ENCODE data around the gene DGCR2.
"Not testable (repeated sequence)": the region's sequence is repeated elsewhere in the genome, so short reads cannot be mapped to it uniquely, and the experiment has no call there.

Gene DGCR2

DNA sequence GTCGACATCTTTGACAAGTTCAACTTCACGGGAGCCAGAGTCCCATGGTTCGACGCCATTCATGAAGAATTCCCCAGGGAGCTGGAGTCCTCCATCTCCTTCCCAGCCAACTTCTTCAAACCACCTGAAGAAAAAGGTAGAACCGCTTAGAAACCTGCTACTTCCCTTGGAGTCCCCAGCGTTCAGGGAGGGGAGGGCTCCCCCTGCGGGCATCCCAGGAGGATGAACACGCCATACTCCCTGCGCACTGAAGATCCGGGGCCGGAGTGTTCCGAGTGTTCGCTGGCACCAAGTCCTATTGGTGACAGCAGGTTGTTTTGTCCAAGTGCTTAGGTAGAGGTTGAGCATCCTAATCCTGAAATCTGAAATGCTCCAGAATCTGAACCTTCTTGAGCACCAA lies 134.4 kb downstream of the DGCR2 start:
- H3K27ac Mint-ChIP-seq, result no peak overlapping the region
- H3K36me3 Mint-ChIP-seq, result no peaks in the 10 kb centered on the region
- no peaks in the 10 kb centered on the region for H3K4me1 Mint-ChIP-seq
- ATAC-seq (replicated peaks) (no peak), DNase-seq (no peak)
- H3K9me3 Mint-ChIP-seq, result no peaks in the 10 kb centered on the region
- peaks cover 11 to 21% of the 10 kb centered on the region in 2 donors for H3K27me3 Mint-ChIP-seq
- H3K4me3 Mint-ChIP-seq, result no peak overlapping the region

DNA sequence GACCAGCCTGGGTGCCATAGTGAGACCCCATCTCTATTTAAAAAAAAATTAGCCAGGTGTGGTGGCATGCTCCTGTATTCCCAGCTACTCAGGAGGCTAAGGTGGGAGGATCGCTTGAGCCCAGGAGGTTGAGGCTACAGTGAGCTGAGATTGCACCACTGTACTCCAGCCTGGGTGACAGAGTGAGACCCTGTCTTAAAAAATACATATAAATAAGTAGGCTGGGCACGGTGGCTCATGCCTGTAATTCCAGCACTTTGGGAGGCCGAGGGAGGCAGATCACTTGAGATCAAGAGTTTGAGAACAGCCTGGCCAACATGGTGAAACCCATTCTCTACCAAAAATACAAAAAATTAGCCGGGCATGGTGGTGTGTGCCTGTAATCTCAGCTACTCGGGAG lies 135.1 kb downstream of the DGCR2 start:
- not testable (repeated sequence) for H3K4me3 Mint-ChIP-seq; H3K4me1 Mint-ChIP-seq; H3K9me3 Mint-ChIP-seq; H3K36me3 Mint-ChIP-seq; DNase-seq; ATAC-seq (replicated peaks); H3K27ac Mint-ChIP-seq
- peaks cover 11 to 17% of the 10 kb centered on the region in 2 donors for H3K27me3 Mint-ChIP-seq

All from stimulated activated naive B cell treated with anti-CD40 and anti-IgM and Interleukin-4, amounts not matched to agents 10 μg/mL and 1 μg/mL and 100 μg/mL, for 72 hours (primary cell).